ENCODE measurements around the gene SLC4A4. TPM values are rescaled to one million over a fixed set of nuclear protein-coding genes. Genes with fewer than 3 reads are reported as not detected.

Gene SLC4A4
- total RNA-seq, 1 donor from 2014 or later, result not detected

GRCh38 chr4:71383984-71384383 is 45.2 kb downstream of the SLC4A4 start:
- no peak for ATAC-seq (ENCODE audit: low read depth)
- ChIA-PET POLR2A (no interaction called here), CTCF (no interaction called here)
- intact Hi-C loops (cut with micrococcal nuclease), result no loop called here
- H3K27ac Mint-ChIP-seq, result no peak overlapping the region
- TF ChIP-seq CTCF (IDR thresholded peaks at IDR 0.05), result no peak
- no peak for DNase-seq
- H3K9me3 Mint-ChIP-seq, result no peaks in the 10 kb centered on the region
- H3K4me1 Mint-ChIP-seq, result no peaks in the 10 kb centered on the region
- no peak overlapping the region for H3K4me3 Mint-ChIP-seq
- H3K27me3 Mint-ChIP-seq, result no peaks in the 10 kb centered on the region
- no peaks in the 10 kb centered on the region for H3K36me3 Mint-ChIP-seq (ENCODE audit: low read depth)

- DNase-seq (no peak), ATAC-seq (ENCODE audit: low read depth) (no peak)
- Mint-ChIP-seq H3K4me1 (no peaks in the 10 kb centered on the region), H3K27me3 (peaks cover 13% of the 10 kb centered on the region), H3K27ac (no peak overlapping the region), H3K36me3 (ENCODE audit: low read depth) (no peaks in the 10 kb centered on the region), H3K9me3 (no peaks in the 10 kb centered on the region), H3K4me3 (no peak overlapping the region)
- ChIA-PET CTCF (no interaction called here), POLR2A (no interaction called here)
- intact Hi-C loops (cut with micrococcal nuclease), result no loop called here
- TF ChIP-seq CTCF (IDR thresholded peaks at IDR 0.05), result no peak
These were observed 50.5 kb downstream of the SLC4A4 start for GRCh38 chr4:71389149-71389827.

GRCh38 chr4:71392109-71392508 is 53.3 kb downstream of the SLC4A4 start:
- H3K27ac Mint-ChIP-seq, result no peak overlapping the region

DNA sequence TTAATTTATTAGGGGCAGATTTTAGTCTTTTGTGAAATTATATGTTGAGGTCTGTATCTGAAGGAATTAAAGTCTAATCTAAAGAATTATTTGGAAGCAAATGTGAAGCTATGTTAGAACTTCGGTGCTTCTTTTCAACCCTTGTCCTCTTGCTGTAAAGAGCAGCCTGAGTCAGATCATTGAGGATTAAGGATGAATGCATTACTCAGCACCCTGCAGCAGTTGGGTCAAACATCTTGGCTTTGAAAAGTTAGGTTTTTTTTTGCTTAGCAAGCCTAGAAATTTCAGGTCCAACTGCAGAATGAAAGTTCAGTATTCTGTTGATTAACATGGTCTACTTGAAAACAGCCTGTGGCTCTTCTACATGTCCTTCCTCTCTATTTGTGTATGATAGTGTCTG is 57.6 kb downstream of the SLC4A4 start:
- ATAC-seq (ENCODE audit: low read depth), result no peak
- Mint-ChIP-seq H3K27ac (no peak overlapping the region), H3K4me3 (no peak overlapping the region), H3K27me3 (peaks cover 15% of the 10 kb centered on the region), H3K4me1 (no peaks in the 10 kb centered on the region), H3K9me3 (no peaks in the 10 kb centered on the region), H3K36me3 (ENCODE audit: low read depth) (no peaks in the 10 kb centered on the region)
- POLR2A ChIA-PET, result no interaction called here
- DNase-seq, result no peak
- no peak for TF ChIP-seq CTCF (IDR thresholded peaks at IDR 0.05)
- intact Hi-C loops (cut with micrococcal nuclease), result no loop called here
- CTCF ChIA-PET, result no interaction called here

More at GRCh38 chr4:71392109-71392508, 53.3 kb downstream of the SLC4A4 start:
- H3K4me3 Mint-ChIP-seq, result no peak overlapping the region
- H3K36me3 Mint-ChIP-seq (ENCODE audit: low read depth), result no peaks in the 10 kb centered on the region
- DNase-seq, result no peak
- intact Hi-C loops (cut with micrococcal nuclease), result no loop called here
- POLR2A ChIA-PET, result no interaction called here
- no peaks in the 10 kb centered on the region for H3K4me1 Mint-ChIP-seq
- TF ChIP-seq CTCF (IDR thresholded peaks at IDR 0.05), result no peak
- H3K27me3 Mint-ChIP-seq, result peaks cover 13% of the 10 kb centered on the region
- ATAC-seq (ENCODE audit: low read depth), result no peak
- CTCF ChIA-PET, result no interaction called here
- H3K9me3 Mint-ChIP-seq, result no peaks in the 10 kb centered on the region

DNA sequence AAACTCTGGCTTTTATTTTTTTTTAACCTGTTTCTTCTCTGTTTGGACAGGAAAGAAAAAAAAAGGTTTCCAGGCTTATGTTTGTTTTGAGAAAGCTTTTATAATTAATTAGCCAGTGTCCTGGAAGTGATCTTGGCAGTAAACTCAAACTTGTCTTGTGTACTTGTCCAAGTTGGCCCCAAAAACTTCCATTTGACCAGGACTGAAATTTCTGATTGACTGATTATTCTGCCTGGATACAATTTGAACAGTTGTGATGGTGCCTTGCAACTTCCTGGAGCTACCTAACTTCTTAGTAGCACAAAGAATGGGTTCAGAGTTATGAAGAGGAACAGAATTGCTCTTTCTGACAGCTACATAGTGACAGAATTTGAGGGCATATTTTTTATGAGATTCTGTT is 62.0 kb downstream of the SLC4A4 start:
- ATAC-seq (ENCODE audit: low read depth) (no peak), DNase-seq (no peak)
- no peak for TF ChIP-seq CTCF (IDR thresholded peaks at IDR 0.05)
- no peaks in the 10 kb centered on the region for H3K9me3 Mint-ChIP-seq
- POLR2A ChIA-PET, result no interaction called here
- H3K4me3 Mint-ChIP-seq, result no peak overlapping the region
- CTCF ChIA-PET, result no interaction called here
- intact Hi-C loops (cut with micrococcal nuclease), result no loop called here
- H3K27me3 Mint-ChIP-seq, result peaks cover 2% of the 10 kb centered on the region
- H3K27ac Mint-ChIP-seq, result no peak overlapping the region
- no peaks in the 10 kb centered on the region for H3K4me1 Mint-ChIP-seq
- no peaks in the 10 kb centered on the region for H3K36me3 Mint-ChIP-seq (ENCODE audit: low read depth)

Measured in activated B cell treated with CpG ODN at 0.5 μM for 24 hours (primary cell).